Measurements from ENCODE around the gene CARMIL1. TPM values are rescaled to one million over a fixed set of nuclear protein-coding genes. Genes with fewer than 3 reads are reported as not detected.

CARMIL1 gene
- total RNA-seq, 1 experiment from 2014 or later: 23.6 TPM

DNA sequence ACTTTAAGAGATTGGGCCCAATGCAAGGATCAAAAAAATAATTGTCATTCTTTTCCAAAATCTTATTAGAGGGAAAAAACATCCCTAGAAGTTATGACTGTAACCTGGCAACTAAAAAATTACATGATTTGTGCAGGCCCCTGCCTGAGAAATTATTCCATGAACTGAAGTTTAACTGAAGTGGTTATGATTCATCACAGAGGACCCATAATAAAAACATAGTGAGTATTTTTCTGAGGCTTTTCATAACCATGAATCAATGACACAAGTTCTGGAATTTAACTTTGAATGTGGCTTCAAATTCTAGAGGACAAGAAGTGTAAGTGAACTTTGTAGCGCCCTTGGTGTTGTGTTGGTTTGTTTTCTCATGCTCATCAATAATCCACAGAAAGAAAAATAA, 31.1 kb upstream of the CARMIL1 start:
- no peaks in the 10 kb centered on the region for H3K36me3 Mint-ChIP-seq (ENCODE audit: insufficient read depth in 1 of 3, low read depth in 3 of 3)
- no peak overlapping the region for H2AK5ac ChIP-seq (ENCODE audit: insufficient read length, low read length)
- no peaks in the 10 kb centered on the region for H3K27me3 ChIP-seq (ENCODE audit: insufficient read depth, low read length)
- no peaks in the 10 kb centered on the region for H3K4me1 ChIP-seq (ENCODE audit: insufficient read depth, low read length)
- H2AFZ ChIP-seq (ENCODE audit: low read length): no peak overlapping the region
- H3K4me2 ChIP-seq (ENCODE audit: insufficient read depth, insufficient read length, low read length): no peak overlapping the region
- H3K18ac ChIP-seq (ENCODE audit: insufficient read length, low read depth, low read length): no peak overlapping the region
- no peaks in the 10 kb centered on the region for H3K9me3 ChIP-seq (ENCODE audit: control insufficient read depth, low read depth, low read length)
- TF ChIP-seq, protein P1, sequence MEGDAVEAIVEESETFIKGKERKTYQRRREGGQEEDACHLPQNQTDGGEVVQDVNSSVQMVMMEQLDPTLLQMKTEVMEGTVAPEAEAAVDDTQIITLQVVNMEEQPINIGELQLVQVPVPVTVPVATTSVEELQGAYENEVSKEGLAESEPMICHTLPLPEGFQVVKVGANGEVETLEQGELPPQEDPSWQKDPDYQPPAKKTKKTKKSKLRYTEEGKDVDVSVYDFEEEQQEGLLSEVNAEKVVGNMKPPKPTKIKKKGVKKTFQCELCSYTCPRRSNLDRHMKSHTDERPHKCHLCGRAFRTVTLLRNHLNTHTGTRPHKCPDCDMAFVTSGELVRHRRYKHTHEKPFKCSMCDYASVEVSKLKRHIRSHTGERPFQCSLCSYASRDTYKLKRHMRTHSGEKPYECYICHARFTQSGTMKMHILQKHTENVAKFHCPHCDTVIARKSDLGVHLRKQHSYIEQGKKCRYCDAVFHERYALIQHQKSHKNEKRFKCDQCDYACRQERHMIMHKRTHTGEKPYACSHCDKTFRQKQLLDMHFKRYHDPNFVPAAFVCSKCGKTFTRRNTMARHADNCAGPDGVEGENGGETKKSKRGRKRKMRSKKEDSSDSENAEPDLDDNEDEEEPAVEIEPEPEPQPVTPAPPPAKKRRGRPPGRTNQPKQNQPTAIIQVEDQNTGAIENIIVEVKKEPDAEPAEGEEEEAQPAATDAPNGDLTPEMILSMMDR (conservative IDR thresholded peaks at IDR 0.05): no peak
- no peak overlapping the region for H2BK20ac ChIP-seq (ENCODE audit: low read depth, low read length, poor library complexity, severe bottlenecking)
- H3T11ph ChIP-seq (ENCODE audit: low read length): no peak overlapping the region
- no peak overlapping the region for H2BK5ac ChIP-seq (ENCODE audit: insufficient read length, low read length)
- H3K9me3 Mint-ChIP-seq: no peaks in the 10 kb centered on the region
- H3K79me2 ChIP-seq (ENCODE audit: insufficient read depth, low read length): no peaks in the 10 kb centered on the region
- H4K8ac ChIP-seq (replicated peaks; ENCODE audit: insufficient read length, low read depth, low read length): no peak overlapping the region
- H3K14ac ChIP-seq (ENCODE audit: insufficient read depth, low read length): no peak overlapping the region
- H3K27ac ChIP-seq (ENCODE audit: insufficient read length, low read depth, low read length): no peak overlapping the region
- no peak overlapping the region for H3K56ac ChIP-seq (ENCODE audit: insufficient read length, low read depth, low read length)
- no peak overlapping the region for H4K91ac ChIP-seq (ENCODE audit: insufficient read length, low read depth, low read length)
- no peaks in the 10 kb centered on the region for H3K23me2 ChIP-seq (ENCODE audit: insufficient read length, low read depth, low read length, poor library complexity, severe bottlenecking)
- H3K4ac ChIP-seq (ENCODE audit: low read depth, low read length): no peak overlapping the region
- no CpG with 5 or more reads among the region's 1 CpG for WGBS (ENCODE audit: extremely low coverage, insufficient read length, low lambda C conversion rate)
- H3K4me3 Mint-ChIP-seq: no peak overlapping the region
- no peak overlapping the region for H2BK120ac ChIP-seq (ENCODE audit: low read depth, low read length, poor library complexity, severe bottlenecking)
- no peak overlapping the region for H3K27ac Mint-ChIP-seq
- peaks cover 3 to 7% of the 10 kb centered on the region in 2 experiments; a peak in 2 of 4 replicates for H3K4me1 Mint-ChIP-seq
- H3K23ac ChIP-seq (ENCODE audit: insufficient read length, low read depth, low read length): no peak overlapping the region
- H3K79me1 ChIP-seq (ENCODE audit: insufficient read depth, low read depth, low read length, poor library complexity, severe bottlenecking): no peaks in the 10 kb centered on the region
- no peak overlapping the region for H2BK15ac ChIP-seq (ENCODE audit: low read depth, low read length)
- no peak overlapping the region for H3K9ac ChIP-seq (ENCODE audit: extremely low read depth, insufficient read length, low read length)
- no peaks in the 10 kb centered on the region for H3K27me3 Mint-ChIP-seq (ENCODE audit: low read depth)
- no peaks in the 10 kb centered on the region for H4K20me1 ChIP-seq (ENCODE audit: control insufficient read depth, insufficient read depth, insufficient read length)
- no peak for DNase-seq
- H4K5ac ChIP-seq (ENCODE audit: insufficient read length, low read depth, low read length): no peak overlapping the region
- no peak overlapping the region for H2BK12ac ChIP-seq (ENCODE audit: insufficient read length, low read depth, low read length)

All from H9 (cell line).